Measurements from ENCODE around the gene DHRS7B. TPM values are rescaled to one million over a fixed set of nuclear protein-coding genes. Genes with fewer than 3 reads are reported as not detected.

DHRS7B gene
- total and polyA plus RNA-seq, 2 of the 13 experiments (the other 11 are each of a cell fraction or from before 2014, with no cell fraction given), result 20.0 to 35.8 TPM

- TF ChIP-seq ZNF232 (CRISPR knock-in tag; IDR thresholded peaks at IDR 0.05; ENCODE audit: borderline replicate concordance) (0 out of 2 replicates have a peak, but pooled peaks have one; percentile 19), ZMAT3 (CRISPR knock-in tag; conservative IDR thresholded peaks at IDR 0.05) (no peak), ZFP36L1 (CRISPR knock-in tag; IDR thresholded peaks at IDR 0.05) (0 out of 2 replicates have a peak, but pooled peaks have one; percentile 59), HOXD1 (CRISPR knock-in tag; IDR thresholded peaks at IDR 0.05) (no peak), SMAD3 (CRISPR knock-in tag; IDR thresholded peaks at IDR 0.05) (no peak), SALL1 (CRISPR knock-in tag; IDR thresholded peaks at IDR 0.05) (no peak), MAF1 (CRISPR knock-in tag; IDR thresholded peaks at IDR 0.05; ENCODE audit: borderline replicate concordance) (peak; percentile 30; the same call in 1 of the 2 replicates), MED8 (CRISPR knock-in tag; IDR thresholded peaks at IDR 0.05; ENCODE audit: insufficient replicate concordance) (peak; percentile 45), ZNF264 (CRISPR knock-in tag; IDR thresholded peaks at IDR 0.05) (no peak), ZFP82 (CRISPR knock-in tag; IDR thresholded peaks at IDR 0.05; ENCODE audit: borderline replicate concordance) (peak; percentile 92; the same call in 1 of the 2 replicates), NPAS2 (CRISPR knock-in tag; IDR thresholded peaks at IDR 0.05; ENCODE audit: borderline replicate concordance) (no peak), ZNF569 (CRISPR knock-in tag; IDR thresholded peaks at IDR 0.05; ENCODE audit: borderline replicate concordance) (no peak), CHD2 (IDR thresholded peaks at IDR 0.05; ENCODE audit: low read depth, low read length) (peak; percentile 95), EZH2 (conservative IDR thresholded peaks at IDR 0.05; ENCODE audit: low read depth, low read length) (no peak), ZNF138 (CRISPR knock-in tag; IDR thresholded peaks at IDR 0.05; ENCODE audit: low read depth) (0 out of 2 replicates have a peak, but pooled peaks have one; percentile 52)
- TF ChIP-seq, protein P1, sequence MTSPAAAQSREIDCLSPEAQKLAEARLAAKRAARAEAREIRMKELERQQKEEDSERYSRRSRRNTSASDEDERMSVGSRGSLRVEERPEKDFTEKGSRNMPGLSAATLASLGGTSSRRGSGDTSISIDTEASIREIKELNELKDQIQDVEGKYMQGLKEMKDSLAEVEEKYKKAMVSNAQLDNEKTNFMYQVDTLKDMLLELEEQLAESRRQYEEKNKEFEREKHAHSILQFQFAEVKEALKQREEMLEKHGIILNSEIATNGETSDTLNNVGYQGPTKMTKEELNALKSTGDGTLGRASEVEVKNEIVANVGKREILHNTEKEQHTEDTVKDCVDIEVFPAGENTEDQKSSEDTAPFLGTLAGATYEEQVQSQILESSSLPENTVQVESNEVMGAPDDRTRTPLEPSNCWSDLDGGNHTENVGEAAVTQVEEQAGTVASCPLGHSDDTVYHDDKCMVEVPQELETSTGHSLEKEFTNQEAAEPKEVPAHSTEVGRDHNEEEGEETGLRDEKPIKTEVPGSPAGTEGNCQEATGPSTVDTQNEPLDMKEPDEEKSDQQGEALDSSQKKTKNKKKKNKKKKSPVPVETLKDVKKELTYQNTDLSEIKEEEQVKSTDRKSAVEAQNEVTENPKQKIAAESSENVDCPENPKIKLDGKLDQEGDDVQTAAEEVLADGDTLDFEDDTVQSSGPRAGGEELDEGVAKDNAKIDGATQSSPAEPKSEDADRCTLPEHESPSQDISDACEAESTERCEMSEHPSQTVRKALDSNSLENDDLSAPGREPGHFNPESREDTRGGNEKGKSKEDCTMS (CRISPR knock-in tag; conservative IDR thresholded peaks at IDR 0.05), result no peak
- TF ChIP-seq, protein P2, sequence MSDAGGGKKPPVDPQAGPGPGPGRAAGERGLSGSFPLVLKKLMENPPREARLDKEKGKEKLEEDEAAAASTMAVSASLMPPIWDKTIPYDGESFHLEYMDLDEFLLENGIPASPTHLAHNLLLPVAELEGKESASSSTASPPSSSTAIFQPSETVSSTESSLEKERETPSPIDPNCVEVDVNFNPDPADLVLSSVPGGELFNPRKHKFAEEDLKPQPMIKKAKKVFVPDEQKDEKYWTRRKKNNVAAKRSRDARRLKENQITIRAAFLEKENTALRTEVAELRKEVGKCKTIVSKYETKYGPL (CRISPR knock-in tag; IDR thresholded peaks at IDR 0.05), result no peak
These were observed 87.4 kb downstream of the DHRS7B start, which contains the start of gene TMEM11 (continued) for GRCh38 chr17:21214015-21214776.
